Coronary artery (tissue), 2 donors: Measurements from ENCODE around the gene KCNMA1.

Source experiments
- DNase-seq: peaks from one replicate; pipeline ENCODE4 v3.0.0-alpha.2; 2017; ENCODE audit warnings: low spot score
- H3K27ac ChIP-seq, 2 donors: fragments of 200-600 bp; sonication (generic); one replicate each; pipeline ENCODE4 v1.5.1; 2016 to 2019
- H3K4me3 ChIP-seq: fragments of 200-600 bp; sonication (generic); 2 replicates; pipeline ENCODE4 v1.5.1; 2016; ENCODE audit warnings: mild to moderate bottlenecking, moderate library complexity
- TF ChIP-seq, protein P1 (sequence below): fragments of 200-600 bp; sonication (generic); IDR thresholded peaks from one replicate; pipeline ENCODE4 v1.5.1; 2019; ENCODE audit warnings: antibody characterized with exemption

Gene KCNMA1

DNA sequence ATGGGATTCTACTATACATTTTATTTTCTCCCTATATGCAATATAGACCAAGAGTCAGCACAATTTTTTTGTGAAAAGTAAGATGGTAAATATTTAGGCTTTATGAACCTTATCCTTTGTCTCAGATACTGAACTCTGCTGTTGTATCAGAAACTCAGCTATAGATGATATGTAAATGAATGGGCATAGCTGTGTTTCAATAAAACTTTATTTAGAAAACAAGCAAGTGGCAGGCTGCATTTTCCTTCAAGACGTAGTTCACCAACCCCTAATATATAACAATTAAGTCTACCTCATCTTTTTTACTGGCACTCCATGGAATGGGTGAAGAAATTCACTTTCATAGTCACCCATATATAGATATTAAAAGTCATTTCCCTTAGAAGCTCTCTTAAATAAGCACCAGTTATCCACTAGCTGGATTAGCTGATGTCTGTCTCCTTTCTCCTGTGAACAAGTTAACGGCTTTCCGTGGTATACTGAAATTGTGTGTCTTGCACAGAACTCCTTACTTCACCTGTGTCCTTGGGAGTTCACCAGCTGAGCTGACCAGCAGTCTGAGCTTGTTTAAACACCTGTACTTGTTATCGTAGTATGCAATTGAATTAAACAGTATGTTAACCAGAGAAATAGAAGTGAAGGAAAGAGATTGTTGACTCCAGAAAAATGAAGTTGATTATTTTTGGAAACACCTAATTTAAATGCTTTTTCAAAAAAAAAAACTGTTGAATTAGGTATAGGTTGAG lies 770.6 kb downstream of the KCNMA1 start:
- Histone ChIP-seq H3K4me3 (no peak overlapping the region), H3K27ac (no peak overlapping the region)
- no peak for DNase-seq

DNA sequence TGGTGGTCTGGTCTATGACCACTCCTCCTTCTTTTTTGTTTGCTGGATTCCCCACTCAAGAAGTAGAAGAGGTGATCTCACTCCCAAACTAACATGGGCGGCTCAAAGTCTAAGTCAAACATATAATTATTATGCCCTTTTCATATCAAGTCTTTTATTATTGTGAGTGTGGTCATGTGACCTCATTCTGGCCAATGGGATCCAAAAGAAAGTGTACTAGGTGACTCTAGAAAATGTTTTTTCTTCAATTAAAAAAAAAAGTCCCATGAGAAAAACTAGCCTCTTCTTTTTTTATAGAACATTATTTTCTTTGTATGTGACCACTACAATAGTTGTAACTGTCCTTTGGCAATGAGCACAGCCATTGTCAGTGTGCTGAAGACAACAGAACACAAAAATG lies 772.7 kb downstream of the KCNMA1 start:
- no peak for DNase-seq
- TF ChIP-seq, protein P1, sequence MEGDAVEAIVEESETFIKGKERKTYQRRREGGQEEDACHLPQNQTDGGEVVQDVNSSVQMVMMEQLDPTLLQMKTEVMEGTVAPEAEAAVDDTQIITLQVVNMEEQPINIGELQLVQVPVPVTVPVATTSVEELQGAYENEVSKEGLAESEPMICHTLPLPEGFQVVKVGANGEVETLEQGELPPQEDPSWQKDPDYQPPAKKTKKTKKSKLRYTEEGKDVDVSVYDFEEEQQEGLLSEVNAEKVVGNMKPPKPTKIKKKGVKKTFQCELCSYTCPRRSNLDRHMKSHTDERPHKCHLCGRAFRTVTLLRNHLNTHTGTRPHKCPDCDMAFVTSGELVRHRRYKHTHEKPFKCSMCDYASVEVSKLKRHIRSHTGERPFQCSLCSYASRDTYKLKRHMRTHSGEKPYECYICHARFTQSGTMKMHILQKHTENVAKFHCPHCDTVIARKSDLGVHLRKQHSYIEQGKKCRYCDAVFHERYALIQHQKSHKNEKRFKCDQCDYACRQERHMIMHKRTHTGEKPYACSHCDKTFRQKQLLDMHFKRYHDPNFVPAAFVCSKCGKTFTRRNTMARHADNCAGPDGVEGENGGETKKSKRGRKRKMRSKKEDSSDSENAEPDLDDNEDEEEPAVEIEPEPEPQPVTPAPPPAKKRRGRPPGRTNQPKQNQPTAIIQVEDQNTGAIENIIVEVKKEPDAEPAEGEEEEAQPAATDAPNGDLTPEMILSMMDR = no peak
- no peak overlapping the region for H3K4me3 ChIP-seq
- H3K27ac ChIP-seq = no peak overlapping the region

More for the DNA sequence above, 770.6 kb downstream of the KCNMA1 start:
- TF ChIP-seq, protein P1 = no peak

DNA sequence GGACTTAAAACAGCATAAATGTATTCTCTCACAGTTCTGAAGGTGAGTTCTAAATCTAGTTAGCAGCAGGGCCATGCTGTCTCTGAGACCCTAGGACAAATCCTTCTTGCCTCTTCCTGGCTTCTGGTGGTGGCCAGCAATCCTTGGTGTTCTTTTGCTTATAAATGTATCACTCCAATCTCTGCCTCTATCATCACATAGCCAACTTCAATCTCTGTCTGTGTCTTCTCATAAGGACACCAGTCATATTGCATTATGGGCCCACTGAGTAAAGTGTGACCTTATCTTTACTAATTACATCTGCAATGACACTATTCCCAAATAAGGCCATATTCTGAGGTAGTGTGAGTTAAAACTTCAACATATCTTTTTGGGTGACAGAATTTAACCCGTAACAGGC lies 778.9 kb downstream of the KCNMA1 start:
- Histone ChIP-seq H3K4me3 (no peak overlapping the region), H3K27ac (no peak overlapping the region)
- DNase-seq = no peak
- TF ChIP-seq, protein P1 = no peak

DNA sequence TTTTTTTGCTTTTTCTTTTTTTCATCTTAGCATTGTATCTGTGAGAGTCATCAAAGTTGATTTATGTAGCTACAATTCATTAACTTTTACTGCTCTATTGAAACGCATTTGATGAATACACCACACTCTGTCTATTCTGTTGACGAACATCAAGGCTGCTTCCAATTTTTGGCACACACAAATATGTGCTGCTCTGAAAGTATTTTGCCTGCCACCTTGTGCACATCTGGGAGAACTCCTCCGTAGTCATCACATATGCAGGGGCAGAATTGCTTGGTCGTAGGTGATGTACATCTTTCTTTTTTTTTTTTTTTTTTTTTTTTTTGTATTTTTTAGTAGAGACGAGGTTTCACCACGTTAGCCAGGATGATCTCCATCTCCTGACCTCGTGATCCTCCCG lies 796.8 kb downstream of the KCNMA1 start:
- Histone ChIP-seq H3K4me3 (no peak overlapping the region), H3K27ac (no peak overlapping the region)
- TF ChIP-seq, protein P1 = no peak
- no peak for DNase-seq

DNA sequence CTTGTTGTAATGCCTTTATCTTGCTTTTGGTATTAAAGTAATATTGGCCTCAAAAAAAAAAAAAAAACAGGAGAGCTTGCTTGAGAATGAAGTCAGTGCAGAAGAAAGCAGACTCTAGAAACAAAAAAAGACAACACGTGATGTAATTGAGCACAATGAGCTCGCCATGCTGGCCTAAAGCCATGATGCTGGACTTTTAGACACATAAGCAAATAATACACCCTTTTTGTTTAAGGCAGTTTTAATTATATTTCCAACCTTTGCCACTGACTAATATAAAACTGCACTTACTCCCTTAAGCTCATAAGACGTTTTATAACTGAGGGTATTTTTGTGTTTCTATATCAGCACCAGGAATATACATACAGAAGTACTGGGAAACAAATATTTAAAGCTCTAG lies 798.3 kb downstream of the KCNMA1 start:
- TF ChIP-seq, protein P1 = no peak
- no peak overlapping the region for H3K4me3 ChIP-seq
- DNase-seq = no peak
- no peak overlapping the region for H3K27ac ChIP-seq

DNA sequence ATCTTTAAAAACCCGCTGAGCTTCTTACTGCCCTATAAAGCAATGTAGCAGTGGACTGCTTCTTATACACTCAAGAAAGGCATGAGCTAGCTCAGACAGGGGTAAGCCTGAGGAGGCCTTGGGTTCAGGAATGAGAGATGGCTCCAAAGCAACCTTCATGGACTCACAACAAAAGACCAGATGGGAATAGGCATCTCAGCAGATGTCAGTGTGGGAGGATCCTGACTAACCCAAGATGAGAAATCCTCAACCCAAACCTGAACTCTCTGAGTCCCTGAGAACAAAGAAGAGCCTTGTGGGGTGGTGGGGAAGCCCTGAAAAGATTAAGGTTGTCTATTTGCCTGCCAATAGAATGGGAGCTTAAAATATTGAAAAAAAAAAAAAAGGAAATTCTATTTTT lies 807.4 kb downstream of the KCNMA1 start:
- Histone ChIP-seq H3K4me3 (no peak overlapping the region), H3K27ac (no peak overlapping the region)
- no peak for DNase-seq
- TF ChIP-seq, protein P1 = no peak

DNA sequence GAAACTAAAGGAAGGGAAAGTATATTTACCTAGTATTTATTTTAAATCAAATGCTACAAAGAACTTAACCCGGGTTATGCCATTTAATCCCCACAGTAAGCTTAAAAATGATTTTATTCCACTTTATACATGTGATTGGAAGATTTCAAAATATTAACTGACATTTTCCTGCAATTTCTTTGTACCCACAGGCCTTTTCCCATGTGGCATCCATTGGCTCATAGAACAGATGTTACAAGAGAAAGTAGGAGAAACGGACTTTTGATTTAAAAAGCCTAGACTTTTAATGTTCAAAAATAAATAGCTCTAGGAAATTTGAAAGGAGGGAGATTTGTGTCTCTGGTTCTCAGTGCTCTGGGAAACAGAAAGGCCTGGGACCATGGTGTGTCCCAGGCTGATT lies 807.9 kb downstream of the KCNMA1 start:
- no peak overlapping the region for H3K27ac ChIP-seq
- TF ChIP-seq, protein P1 = no peak
- DNase-seq = no peak
- H3K4me3 ChIP-seq = no peak overlapping the region
